ENCODE results near the gene CALR3. TPM values are rescaled to one million over a fixed set of nuclear protein-coding genes. Genes with fewer than 3 reads are reported as not detected.

CALR3 gene
- total RNA-seq, 1 donor from 2014 or later = not detected

GRCh38 chr19:16540948-16541347 is 45.0 kb upstream of the CALR3 start:
- no peak for DNase-seq (ENCODE audit: low read depth)
- TF ChIP-seq CTCF (conservative IDR thresholded peaks at IDR 0.05; ENCODE audit: low read depth, low read length) = no peak
- H3K4me3 ChIP-seq (ENCODE audit: low read depth, low read length) = peak overlapping the region; percentile 98

DNA sequence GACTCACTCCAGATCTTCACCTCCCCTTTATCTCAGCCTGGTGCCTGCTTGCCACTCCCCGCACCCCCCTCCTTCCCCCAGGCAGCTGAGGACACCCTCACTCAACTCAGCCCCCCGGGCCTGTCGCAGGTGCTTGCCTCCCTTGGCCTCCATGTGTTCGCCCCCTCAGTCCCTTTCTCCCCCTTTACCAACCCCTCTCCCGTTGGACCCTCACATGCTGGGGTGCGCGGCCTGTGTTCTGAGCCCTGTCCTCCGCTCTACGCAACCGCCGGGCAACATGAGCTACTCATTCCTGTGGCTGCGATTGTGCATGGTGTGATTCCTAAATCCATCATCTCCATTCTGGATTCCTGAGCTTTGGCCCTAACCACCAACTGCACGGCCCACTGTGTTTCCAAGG is 41.1 kb upstream of the CALR3 start:
- TF ChIP-seq CTCF (conservative IDR thresholded peaks at IDR 0.05; ENCODE audit: low read depth, low read length) = no peak
- H3K4me3 ChIP-seq (ENCODE audit: low read depth, low read length) = no peak overlapping the region
- DNase-seq (ENCODE audit: low read depth) = no peak

- no peak for TF ChIP-seq CTCF (conservative IDR thresholded peaks at IDR 0.05; ENCODE audit: low read depth, low read length)
- DNase-seq (ENCODE audit: low read depth) = no peak
- H3K4me3 ChIP-seq (ENCODE audit: low read depth, low read length) = no peak overlapping the region
These were observed 40.2 kb upstream of the CALR3 start for GRCh38 chr19:16536130-16536529.

DNA sequence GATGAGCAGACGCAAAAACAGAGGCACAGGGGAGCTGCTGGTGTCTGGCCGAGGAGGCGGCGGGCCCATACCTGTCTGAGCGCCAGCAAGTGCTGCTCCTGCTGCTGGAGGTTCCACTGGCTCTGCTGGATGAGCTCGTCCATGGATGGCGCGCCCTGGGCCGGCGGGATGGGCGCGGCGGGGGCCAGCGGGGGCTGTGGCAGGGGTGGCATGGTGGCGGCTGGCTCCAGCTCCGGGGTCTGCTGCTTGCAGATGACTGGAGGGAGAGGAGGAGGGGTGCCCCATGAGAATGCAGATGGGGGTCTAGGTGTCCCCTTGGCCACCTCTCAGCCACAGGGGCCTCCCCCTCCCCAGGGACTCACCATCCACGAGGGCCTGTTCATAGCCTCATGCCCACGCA is 39.4 kb upstream of the CALR3 start:
- TF ChIP-seq CTCF (conservative IDR thresholded peaks at IDR 0.05; ENCODE audit: low read depth, low read length) = no peak
- DNase-seq (ENCODE audit: low read depth) = no peak
- H3K4me3 ChIP-seq (ENCODE audit: low read depth, low read length) = no peak overlapping the region

DNA sequence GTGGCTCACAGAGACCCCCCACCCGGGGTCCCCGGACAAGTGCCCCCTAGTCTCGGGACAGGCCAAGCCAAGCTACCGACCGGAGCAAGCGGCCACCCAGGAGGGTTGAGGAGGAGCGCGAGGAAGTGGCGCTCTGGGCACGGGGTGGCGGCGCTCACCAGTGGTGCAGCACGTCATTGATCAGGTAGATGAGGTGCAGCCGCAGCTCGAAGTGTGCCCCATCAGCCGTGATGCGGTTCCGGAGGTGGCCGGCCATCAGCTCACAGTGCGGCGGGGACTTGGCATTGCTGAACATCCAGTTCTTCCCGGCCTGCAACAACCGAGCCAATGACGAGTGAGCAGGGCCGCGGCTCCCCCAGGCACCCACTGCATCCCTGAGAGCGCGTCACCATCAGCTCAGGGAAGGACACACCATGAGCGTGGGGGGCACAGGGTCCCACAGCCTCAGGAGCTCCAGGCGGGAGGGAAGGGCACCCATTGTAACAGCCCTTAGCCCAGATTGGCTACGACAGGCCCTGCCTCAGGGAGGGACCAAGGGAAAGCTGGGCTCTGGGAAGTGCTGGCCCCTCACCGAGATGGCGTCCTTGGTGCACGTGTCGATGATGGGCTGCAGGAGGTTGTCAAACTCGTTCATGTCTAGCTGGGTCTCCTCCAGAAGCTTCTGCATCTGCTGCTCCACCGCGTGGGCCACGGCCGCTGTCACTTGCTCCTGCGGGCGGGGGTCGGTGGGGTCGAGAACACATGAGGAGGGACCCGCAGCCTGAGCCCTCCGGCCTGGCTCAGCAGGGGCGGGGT is 36.7 kb upstream of the CALR3 start:
- no peak for DNase-seq (ENCODE audit: low read depth)
- no peak for TF ChIP-seq CTCF (conservative IDR thresholded peaks at IDR 0.05; ENCODE audit: low read depth, low read length)
- H3K4me3 ChIP-seq (ENCODE audit: low read depth, low read length) = no peak overlapping the region

DNA sequence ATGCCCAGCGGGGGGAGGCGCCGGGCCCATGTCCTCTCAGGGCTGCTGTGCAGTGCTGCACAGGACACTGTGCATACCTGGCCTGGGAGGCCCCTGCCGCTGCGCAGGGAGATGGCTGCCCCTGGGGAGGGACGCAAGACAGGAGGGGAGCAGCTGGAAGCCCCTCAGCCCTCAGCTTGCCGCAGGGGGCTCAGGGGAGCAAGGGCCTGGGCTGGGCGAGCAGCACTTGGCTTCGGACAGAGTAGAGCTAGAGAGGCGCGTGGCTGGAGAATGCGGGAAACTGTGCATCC is 35.4 kb upstream of the CALR3 start:
- TF ChIP-seq CTCF (conservative IDR thresholded peaks at IDR 0.05; ENCODE audit: low read depth, low read length) = no peak
- H3K4me3 ChIP-seq (ENCODE audit: low read depth, low read length) = no peak overlapping the region
- DNase-seq (ENCODE audit: low read depth) = no peak
